ENCODE results near the gene C10orf53.

C10orf53 gene

DNA sequence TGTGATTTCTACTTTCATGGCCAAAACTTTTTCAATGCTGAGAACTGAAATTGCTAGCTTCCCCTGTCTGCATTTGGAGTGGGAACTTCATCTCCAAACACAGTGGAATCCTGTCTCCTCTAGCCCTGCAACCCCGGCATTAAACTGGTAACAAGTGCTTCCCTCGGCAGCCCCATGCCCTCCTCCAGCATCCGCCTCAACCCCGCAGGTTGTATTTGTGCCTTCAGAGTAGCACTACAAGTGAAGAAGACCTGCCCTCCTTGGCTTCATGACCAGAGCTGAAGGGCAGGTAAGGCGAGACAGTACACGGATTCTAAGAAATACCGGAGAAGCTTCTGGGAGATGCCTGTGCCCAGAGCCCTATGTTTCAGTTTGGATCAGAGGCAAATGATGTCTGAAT, 16.9 kb downstream of the C10orf53 start:
- in situ Hi-C loops (cut with HindIII; ENCODE audit: low sequenced_read_pairs) = no loop called here
- H3K4me3 ChIP-seq (ENCODE audit: low read depth, low read length) = no peak overlapping the region
- TF ChIP-seq, protein P1, sequence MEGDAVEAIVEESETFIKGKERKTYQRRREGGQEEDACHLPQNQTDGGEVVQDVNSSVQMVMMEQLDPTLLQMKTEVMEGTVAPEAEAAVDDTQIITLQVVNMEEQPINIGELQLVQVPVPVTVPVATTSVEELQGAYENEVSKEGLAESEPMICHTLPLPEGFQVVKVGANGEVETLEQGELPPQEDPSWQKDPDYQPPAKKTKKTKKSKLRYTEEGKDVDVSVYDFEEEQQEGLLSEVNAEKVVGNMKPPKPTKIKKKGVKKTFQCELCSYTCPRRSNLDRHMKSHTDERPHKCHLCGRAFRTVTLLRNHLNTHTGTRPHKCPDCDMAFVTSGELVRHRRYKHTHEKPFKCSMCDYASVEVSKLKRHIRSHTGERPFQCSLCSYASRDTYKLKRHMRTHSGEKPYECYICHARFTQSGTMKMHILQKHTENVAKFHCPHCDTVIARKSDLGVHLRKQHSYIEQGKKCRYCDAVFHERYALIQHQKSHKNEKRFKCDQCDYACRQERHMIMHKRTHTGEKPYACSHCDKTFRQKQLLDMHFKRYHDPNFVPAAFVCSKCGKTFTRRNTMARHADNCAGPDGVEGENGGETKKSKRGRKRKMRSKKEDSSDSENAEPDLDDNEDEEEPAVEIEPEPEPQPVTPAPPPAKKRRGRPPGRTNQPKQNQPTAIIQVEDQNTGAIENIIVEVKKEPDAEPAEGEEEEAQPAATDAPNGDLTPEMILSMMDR (IDR thresholded peaks at IDR 0.05; ENCODE audit: low read depth, low read length, missing control alignments) = no peak
- no peak for DNase-seq (ENCODE audit: low read depth)

DNA sequence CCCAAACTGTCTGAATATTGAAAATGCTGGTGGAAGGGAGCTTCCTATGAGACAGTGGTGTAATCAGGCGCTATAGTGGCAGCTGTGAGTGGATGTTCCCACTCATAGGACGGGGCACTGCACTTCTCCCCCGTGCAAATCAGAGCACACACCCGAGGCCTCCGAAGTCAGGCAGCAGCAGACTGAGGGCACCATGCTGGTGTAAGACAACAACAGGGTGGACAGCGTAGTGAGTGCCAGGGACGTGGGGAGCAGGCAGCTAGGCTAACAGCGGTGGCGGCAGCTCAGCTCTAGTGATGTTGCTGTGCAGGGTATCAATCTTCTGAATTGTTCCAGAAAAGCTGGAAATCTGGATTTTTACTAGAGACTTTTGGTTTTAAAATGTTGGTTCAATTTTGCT, 19.2 kb downstream of the C10orf53 start:
- TF ChIP-seq, protein P1 (IDR thresholded peaks at IDR 0.05; ENCODE audit: low read depth, low read length, missing control alignments) = no peak
- DNase-seq (ENCODE audit: low read depth) = no peak
- in situ Hi-C loops (cut with HindIII; ENCODE audit: low sequenced_read_pairs) = no loop called here
- no peak overlapping the region for H3K4me3 ChIP-seq (ENCODE audit: low read depth, low read length)

DNA sequence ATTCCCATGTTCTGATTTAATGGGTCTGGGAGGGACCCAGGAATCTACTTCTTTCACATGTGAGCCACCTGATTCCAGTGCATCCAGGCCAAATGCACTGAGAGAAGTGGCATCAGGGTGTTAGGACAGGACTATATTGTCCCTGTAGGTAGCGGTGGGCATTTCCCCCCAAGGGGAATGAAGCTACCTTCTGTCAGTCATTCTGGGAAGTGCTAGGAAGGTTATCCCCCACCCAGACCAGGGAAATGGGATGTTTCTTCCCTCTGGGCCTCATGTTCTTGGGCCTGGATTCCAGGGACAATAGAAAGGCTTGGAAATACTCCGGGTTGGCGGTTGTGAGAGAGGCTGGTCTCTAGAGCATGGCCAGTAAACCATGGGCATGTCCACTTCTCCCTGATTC, 20.8 kb downstream of the C10orf53 start:
- no peak overlapping the region for H3K4me3 ChIP-seq (ENCODE audit: low read depth, low read length)
- in situ Hi-C loops (cut with HindIII; ENCODE audit: low sequenced_read_pairs) = no loop called here
- no peak for DNase-seq (ENCODE audit: low read depth)
- TF ChIP-seq, protein P1 (IDR thresholded peaks at IDR 0.05; ENCODE audit: low read depth, low read length, missing control alignments) = no peak

DNA sequence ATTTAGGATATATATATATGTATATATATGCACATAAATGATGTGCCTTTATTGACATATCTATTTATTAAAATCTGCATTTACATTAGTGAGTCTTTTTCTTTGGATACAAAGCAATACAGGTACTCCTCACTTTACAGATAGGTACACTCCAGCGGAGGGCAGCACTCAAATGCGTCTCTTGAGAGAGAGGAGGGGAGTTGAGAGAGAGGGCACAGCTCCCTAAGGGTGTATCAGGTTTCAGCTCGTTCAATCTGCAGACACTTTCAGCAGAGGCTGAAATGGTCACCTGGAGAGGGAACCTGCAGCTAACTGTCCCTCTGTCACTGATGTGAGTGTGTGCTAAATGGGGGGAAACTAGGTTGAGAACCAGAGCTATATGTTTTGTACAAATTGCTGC, 21.5 kb downstream of the C10orf53 start:
- TF ChIP-seq, protein P1 (IDR thresholded peaks at IDR 0.05; ENCODE audit: low read depth, low read length, missing control alignments) = no peak
- in situ Hi-C loops (cut with HindIII; ENCODE audit: low sequenced_read_pairs) = no loop called here
- DNase-seq (ENCODE audit: low read depth) = no peak
- H3K4me3 ChIP-seq (ENCODE audit: low read depth, low read length) = no peak overlapping the region

DNA sequence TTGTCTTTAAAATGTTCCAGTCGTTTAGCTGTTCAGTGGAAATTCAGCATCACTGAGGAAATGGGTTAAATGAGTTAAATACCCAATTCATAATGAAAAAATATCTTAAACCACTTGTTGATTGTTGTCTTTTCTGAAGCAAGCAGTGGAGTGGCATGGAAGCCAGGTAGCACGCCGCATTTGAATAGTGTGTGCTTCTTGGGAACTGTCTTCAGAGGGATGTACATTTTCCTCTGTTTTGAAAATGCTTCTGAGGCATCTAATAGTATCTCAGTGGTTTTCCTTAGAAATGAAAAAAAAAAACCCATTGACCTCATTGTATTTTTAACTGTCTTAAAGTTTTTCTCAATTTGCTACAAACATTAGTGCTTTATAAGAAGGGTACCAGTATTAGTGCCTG, 28.1 kb downstream of the C10orf53 start:
- no peak overlapping the region for H3K4me3 ChIP-seq (ENCODE audit: low read depth, low read length)
- in situ Hi-C loops (cut with HindIII; ENCODE audit: low sequenced_read_pairs) = no loop called here
- DNase-seq (ENCODE audit: low read depth) = no peak
- TF ChIP-seq, protein P1 (IDR thresholded peaks at IDR 0.05; ENCODE audit: low read depth, low read length, missing control alignments) = no peak

DNA sequence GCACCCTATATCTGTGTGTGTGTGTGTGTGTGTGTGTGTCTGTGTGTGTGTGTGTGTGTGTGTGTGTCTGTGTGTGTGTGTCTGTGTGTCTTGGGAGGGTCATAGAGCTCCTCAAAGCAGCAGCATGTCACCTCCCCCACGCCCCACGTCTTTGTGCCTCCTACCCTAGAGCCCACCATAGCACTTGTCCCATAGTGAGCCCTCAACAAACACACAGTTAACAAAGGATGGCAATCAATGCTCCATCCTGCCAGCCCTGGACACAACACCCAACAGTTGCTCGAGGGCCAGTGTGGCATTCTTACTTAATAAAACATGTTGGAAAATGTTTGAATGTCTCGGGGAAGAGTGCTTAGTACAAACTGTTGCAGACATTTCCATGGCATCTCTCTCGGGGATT, 30.5 kb downstream of the C10orf53 start:
- no peak for DNase-seq (ENCODE audit: low read depth)
- no peak overlapping the region for H3K4me3 ChIP-seq (ENCODE audit: low read depth, low read length)
- in situ Hi-C loops (cut with HindIII; ENCODE audit: low sequenced_read_pairs) = no loop called here
- TF ChIP-seq, protein P1 (IDR thresholded peaks at IDR 0.05; ENCODE audit: low read depth, low read length, missing control alignments) = no peak

DNA sequence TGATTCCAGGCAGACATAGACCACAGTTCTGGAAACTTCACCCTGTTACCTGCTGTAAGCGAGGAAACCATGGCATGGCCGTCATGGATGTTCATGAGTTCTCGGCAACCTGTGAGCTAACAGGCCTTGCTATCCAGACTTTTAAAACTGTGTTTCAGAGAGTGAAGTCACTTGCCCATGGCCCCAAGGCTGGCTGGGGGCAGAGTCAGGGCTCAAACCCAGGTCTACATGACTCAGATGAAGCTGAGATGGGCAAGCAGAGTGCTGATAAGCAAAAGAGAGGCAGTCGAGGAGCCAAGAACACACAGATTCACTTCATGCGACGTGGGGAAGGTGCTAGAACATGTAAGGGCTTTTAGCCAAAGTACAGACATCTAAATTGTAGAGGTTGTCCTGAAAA, 31.5 kb downstream of the C10orf53 start:
- TF ChIP-seq, protein P1 (IDR thresholded peaks at IDR 0.05; ENCODE audit: low read depth, low read length, missing control alignments) = no peak
- no peak for DNase-seq (ENCODE audit: low read depth)
- H3K4me3 ChIP-seq (ENCODE audit: low read depth, low read length) = no peak overlapping the region
- in situ Hi-C loops (cut with HindIII; ENCODE audit: low sequenced_read_pairs) = no loop called here
